ENCODE measurements around the gene PRLHR. TPM values are rescaled to one million over a fixed set of nuclear protein-coding genes. Genes with fewer than 3 reads are reported as not detected.
"Not testable (repeated sequence)": the region's sequence is repeated elsewhere in the genome, so short reads cannot be mapped to it uniquely, and the experiment has no call there.

PRLHR gene
- not detected for total RNA-seq

GRCh38 chr10:118595598-118596425 lies at the start of gene PRLHR:
TSS of gene PRLHR (minus strand) at chr10:118595648. CDS start at chr10:118595244, 404 bp downstream.
- POLR2A ChIA-PET, result interaction anchor here (0.5 kb wide), 1 partner anchor 84 kb away, joined by 3 read pairs; no protein-coding TSS in a partner anchor
- CTCF ChIA-PET, result interaction anchor here (0.7 to 0.9 kb wide), 2 partner anchors 10 to 27 kb away, joined by 3 read pairs; no protein-coding TSS in a partner anchor

GRCh38 chr10:118642228-118642627 lies 46.8 kb upstream of the PRLHR start:
- CTCF ChIA-PET, result no interaction called here
- POLR2A ChIA-PET, result no interaction called here

- CTCF ChIA-PET, result no interaction called here
- POLR2A ChIA-PET, result no interaction called here
These were observed 43.2 kb upstream of the PRLHR start for GRCh38 chr10:118638680-118639079.

GRCh38 chr10:118635674-118636402 lies 40.4 kb upstream of the PRLHR start:
- POLR2A ChIA-PET, result interaction anchor here (0.6 kb wide), 1 partner anchor 170 kb away, joined by 5 read pairs; no protein-coding TSS in a partner anchor
- CTCF ChIA-PET, result interaction anchor here (0.5 kb wide), 1 partner anchor 78 kb away, joined by 4 read pairs; no protein-coding TSS in a partner anchor

GRCh38 chr10:118633786-118634185 lies 38.3 kb upstream of the PRLHR start:
- POLR2A ChIA-PET, result no interaction called here
- CTCF ChIA-PET, result no interaction called here

GRCh38 chr10:118629211-118629610 lies 33.8 kb upstream of the PRLHR start:
- ChIA-PET POLR2A (no interaction called here), CTCF (no interaction called here)

GRCh38 chr10:118628397-118628796 lies 32.9 kb upstream of the PRLHR start:
- POLR2A ChIA-PET, result no interaction called here

GRCh38 chr10:118626953-118627352 lies 31.5 kb upstream of the PRLHR start:
- POLR2A ChIA-PET, result no interaction called here
- CTCF ChIA-PET, result interaction anchor here (1.3 kb wide), 1 partner anchor 58 kb away, joined by 3 read pairs; no protein-coding TSS in a partner anchor

More at GRCh38 chr10:118628397-118628796, 32.9 kb upstream of the PRLHR start:
- CTCF ChIA-PET, result no interaction called here

- POLR2A ChIA-PET, result no interaction called here
- CTCF ChIA-PET, result no interaction called here
These were observed 30.1 kb upstream of the PRLHR start for GRCh38 chr10:118625504-118625903.

- POLR2A ChIA-PET, result no interaction called here
- CTCF ChIA-PET, result no interaction called here
These were observed 29.3 kb upstream of the PRLHR start for GRCh38 chr10:118624747-118625146.

- CTCF ChIA-PET, result no interaction called here
- POLR2A ChIA-PET, result no interaction called here
These were observed 26.0 kb upstream of the PRLHR start for GRCh38 chr10:118621304-118621942.

GRCh38 chr10:118613863-118614262 lies 18.4 kb upstream of the PRLHR start:
- POLR2A ChIA-PET, CTCF ChIA-PET: not testable (repeated sequence)

- ChIA-PET CTCF (no interaction called here), POLR2A (no interaction called here)
These were observed 15.1 kb upstream of the PRLHR start for GRCh38 chr10:118610577-118610976.

- CTCF ChIA-PET, result no interaction called here
- POLR2A ChIA-PET, result no interaction called here
These were observed 12.4 kb upstream of the PRLHR start for GRCh38 chr10:118607768-118608354.

- POLR2A ChIA-PET, result no interaction called here
- CTCF ChIA-PET, result interaction anchor here (1.4 kb wide), 1 partner anchor 10 kb away, joined by 3 read pairs; the partner anchor contains the start of gene PRLHR
These were observed 10.2 kb upstream of the PRLHR start for GRCh38 chr10:118605694-118606093.

- CTCF ChIA-PET, result interaction anchor here (0.9 kb wide), 1 partner anchor 28 kb away, joined by 3 read pairs; no protein-coding TSS in a partner anchor
- POLR2A ChIA-PET, result interaction anchor here (0.5 kb wide), 1 partner anchor 84 kb away, joined by 3 read pairs; no protein-coding TSS in a partner anchor
These were observed 1.1 kb upstream of the PRLHR start for GRCh38 chr10:118596426-118597124.

- CTCF ChIA-PET, result interaction anchor here (0.7 to 1.7 kb wide), 2 partner anchors 10 to 127 kb away, joined by 3 to 5 read pairs; no protein-coding TSS in a partner anchor
- POLR2A ChIA-PET, result no interaction called here
These were observed 406 bp downstream of the PRLHR start for GRCh38 chr10:118595064-118595420.

- ChIA-PET CTCF (interaction anchor here (0.7 to 1.7 kb wide), 3 partner anchors 11 to 127 kb away, joined by 3 to 5 read pairs (median 3); no protein-coding TSS in a partner anchor), POLR2A (no interaction called here)
These were observed 920 bp downstream of the PRLHR start for GRCh38 chr10:118594392-118595063.
